Activated naive CD4-positive, alpha-beta T cell treated with anti-CD3 and anti-CD28 coated beads for 36 hours (primary cell): ENCODE results near the gene BTBD9. TPM values are rescaled to one million over a fixed set of nuclear protein-coding genes. Genes with fewer than 3 reads are reported as not detected.

Experiments used
- CTCF ChIA-PET: fragments of 350-600 bp; sonication (Branson Sonifier 250); formaldehyde crosslinking; loops from one replicate; lab custom pipeline; 2021; ENCODE audit warnings: antibody characterized with exemption; lab: Charles Lee
- DNase-seq: peaks from one replicate; pipeline ENCODE4 v3.0.0-alpha.2; 2020
- H3K27ac Mint-ChIP-seq: one replicate; pipeline ENCODE4 v1.8.0; 2021; ENCODE audit warnings: mild to moderate bottlenecking, mixed read lengths
- H3K27me3 Mint-ChIP-seq: one replicate; pipeline ENCODE4 v1.8.0; 2021; ENCODE audit warnings: low read depth, mixed read lengths
- H3K36me3 Mint-ChIP-seq: one replicate; pipeline ENCODE4 v1.8.0; 2021; ENCODE audit warnings: low read depth, mixed read lengths
- H3K4me1 Mint-ChIP-seq: one replicate; pipeline ENCODE4 v1.8.0; 2021; ENCODE audit warnings: low read depth, mixed read lengths
- H3K4me3 Mint-ChIP-seq: one replicate; pipeline ENCODE4 v1.8.0; 2021; ENCODE audit warnings: mild to moderate bottlenecking, moderate library complexity, mixed read lengths
- H3K9me3 Mint-ChIP-seq: one replicate; pipeline ENCODE4 v1.8.0; 2021; ENCODE audit warnings: mixed read lengths
- intact Hi-C: fragments of 100-400 bp; cut with micrococcal nuclease; formaldehyde crosslinking; loops from one replicate; pipeline ENCODE4 v1.15.1; 2023
- total RNA-seq, 2 experiments: library from RNA; stranded (reverse); gene quantifications; one replicate each; pipeline ENCODE4 v1.2.3, GENCODE V29; 2021

The BTBD9 gene
- total RNA-seq, 2 experiments from 2014 or later: 9.5 to 11.1 TPM

- no peak for DNase-seq
- Mint-ChIP-seq H3K36me3 (peaks cover 23% of the 10 kb centered on the region), H3K4me3 (no peak overlapping the region), H3K27me3 (no peaks in the 10 kb centered on the region), H3K27ac (no peak overlapping the region), H3K9me3 (no peaks in the 10 kb centered on the region), H3K4me1 (no peaks in the 10 kb centered on the region)
- intact Hi-C loops: no loop called here
- CTCF ChIA-PET: interaction anchor here (0.7 kb wide), 1 partner anchor 198 kb away, joined by 4 read pairs; no protein-coding TSS in a partner anchor
Observed at GRCh38 chr6:38119516-38119915, 520.2 kb downstream of the BTBD9 start.

GRCh38 chr6:38118791-38119365, 520.9 kb downstream of the BTBD9 start:
- Mint-ChIP-seq H3K4me3 (no peak overlapping the region), H3K9me3 (no peaks in the 10 kb centered on the region), H3K27ac (no peak overlapping the region), H3K27me3 (no peaks in the 10 kb centered on the region), H3K4me1 (no peaks in the 10 kb centered on the region), H3K36me3 (peaks cover 23% of the 10 kb centered on the region)
- intact Hi-C loops: no loop called here
- CTCF ChIA-PET: interaction anchor here (0.6 to 0.7 kb wide), 2 partner anchors 197 to 317 kb away, joined by 3 to 4 read pairs; no protein-coding TSS in a partner anchor
- DNase-seq: no peak

Other genes with a start within 250 kb of the BTBD9 start
- 100 to 1,000 TPM; 137 to 144 TPM for gene GLO1, start 63.2 kb upstream of the BTBD9 start, total RNA-seq
- under 1 TPM; 0.07 to 0.15 TPM for gene DNAH8, start 75.4 kb upstream of the BTBD9 start, total RNA-seq